Hepatocyte (in vitro differentiated cells): ENCODE results near the gene GBX1. TPM values are rescaled to one million over a fixed set of nuclear protein-coding genes. Genes with fewer than 3 reads are reported as not detected.

Experiments used
- DNase-seq: peaks from one replicate; pipeline ENCODE4 v3.0.0-alpha.2; 2016; ENCODE audit warnings: low spot score
- H2AFZ ChIP-seq: fragments of 200-600 bp; sonication (generic); 2 replicates; pipeline ENCODE4 v1.6.0; 2016; ENCODE audit warnings: antibody characterized with exemption, mild to moderate bottlenecking
- H3K27ac ChIP-seq: fragments of 200-600 bp; sonication (generic); 2 replicates; pipeline ENCODE4 v1.5.1; 2016; ENCODE audit warnings: mild to moderate bottlenecking
- H3K27me3 ChIP-seq: fragments of 200-600 bp; sonication (generic); 2 replicates; pipeline ENCODE4 v1.6.1; 2016
- H3K36me3 ChIP-seq: fragments of 200-600 bp; sonication (generic); replicated peaks from 2 replicates; pipeline ENCODE4 v1.5.1; 2016; ENCODE audit warnings: low read depth; ENCODE audit not compliant: insufficient read depth
- H3K4me1 ChIP-seq: fragments of 200-600 bp; sonication (generic); 2 replicates; pipeline ENCODE4 v1.5.1; 2016; ENCODE audit warnings: mild to moderate bottlenecking, moderate library complexity; ENCODE audit not compliant: insufficient read depth
- H3K4me2 ChIP-seq: fragments of 200-600 bp; sonication (generic); 2 replicates; pipeline ENCODE4 v1.6.0; 2016
- H3K4me3 ChIP-seq: fragments of 200-600 bp; sonication (generic); 2 replicates; pipeline ENCODE4 v1.5.1; 2016; ENCODE audit warnings: mild to moderate bottlenecking
- H3K79me2 ChIP-seq: fragments of 200-600 bp; sonication (generic); 2 replicates; pipeline ENCODE4 v1.6.0; 2017; ENCODE audit warnings: mild to moderate bottlenecking
- H3K9me2 ChIP-seq: fragments of 200-600 bp; sonication (generic); replicated peaks from 2 replicates; pipeline ENCODE4 v1.6.0; 2017; ENCODE audit warnings: mild to moderate bottlenecking; ENCODE audit not compliant: insufficient read depth
- H3K9me3 ChIP-seq: fragments of 200-600 bp; sonication (generic); 2 replicates; pipeline ENCODE4 v1.5.1; 2016; ENCODE audit warnings: low read depth, mild to moderate bottlenecking
- H4K20me1 ChIP-seq: fragments of 200-600 bp; sonication (generic); 2 replicates; pipeline ENCODE4 v1.6.0; 2016; ENCODE audit warnings: mild to moderate bottlenecking; ENCODE audit not compliant: insufficient read depth, poor library complexity, severe bottlenecking
- EZH2 ChIP-seq: fragments of 200-600 bp; sonication (generic); IDR thresholded peaks from 2 replicates; pipeline ENCODE4 v1.6.1; 2016; ENCODE audit warnings: antibody characterized with exemption, mild to moderate bottlenecking, borderline replicate concordance
- EZH2phosphoT487 ChIP-seq: fragments of 200-600 bp; sonication (generic); IDR thresholded peaks from one replicate; pipeline ENCODE4 v1.6.1; 2018; ENCODE audit warnings: antibody characterized with exemption, mild to moderate bottlenecking, low read depth, moderate library complexity; ENCODE audit not compliant: unreplicated experiment, severe bottlenecking
- WGBS: methylation state at CpG from one replicate; pipeline ENCODE4 v1.1.6; 2016; ENCODE audit warnings: low lambda C conversion rate; ENCODE audit errors: missing lambda C conversion rate; 5-methylcytosine and 5-hydroxymethylcytosine counted together
- polyA plus RNA-seq: library from polyadenylated mRNA; unstranded; fragments of >200 nt; fragmentation: Nextera tagmentation; extraction: Ambion mirVana; gene quantifications from 2 replicates; pipeline ENCODE4 v1.2.1, GENCODE V29; 2016
- total RNA-seq: library from RNA; depleted of rRNA; stranded (reverse); fragments of >200 nt; gene quantifications from 2 replicates; pipeline ENCODE4 v1.2.3, GENCODE V29; 2014
- TF ChIP-seq, protein P1 (sequence below): fragments of 200-600 bp; sonication (generic); IDR thresholded peaks from 2 replicates; pipeline ENCODE4 v1.5.1; 2016; ENCODE audit warnings: antibody characterized with exemption, mild to moderate bottlenecking; ENCODE audit not compliant: poor library complexity

Gene GBX1
- total and polyA plus RNA-seq, 2 experiments from 2014 or later = not detected

DNA sequence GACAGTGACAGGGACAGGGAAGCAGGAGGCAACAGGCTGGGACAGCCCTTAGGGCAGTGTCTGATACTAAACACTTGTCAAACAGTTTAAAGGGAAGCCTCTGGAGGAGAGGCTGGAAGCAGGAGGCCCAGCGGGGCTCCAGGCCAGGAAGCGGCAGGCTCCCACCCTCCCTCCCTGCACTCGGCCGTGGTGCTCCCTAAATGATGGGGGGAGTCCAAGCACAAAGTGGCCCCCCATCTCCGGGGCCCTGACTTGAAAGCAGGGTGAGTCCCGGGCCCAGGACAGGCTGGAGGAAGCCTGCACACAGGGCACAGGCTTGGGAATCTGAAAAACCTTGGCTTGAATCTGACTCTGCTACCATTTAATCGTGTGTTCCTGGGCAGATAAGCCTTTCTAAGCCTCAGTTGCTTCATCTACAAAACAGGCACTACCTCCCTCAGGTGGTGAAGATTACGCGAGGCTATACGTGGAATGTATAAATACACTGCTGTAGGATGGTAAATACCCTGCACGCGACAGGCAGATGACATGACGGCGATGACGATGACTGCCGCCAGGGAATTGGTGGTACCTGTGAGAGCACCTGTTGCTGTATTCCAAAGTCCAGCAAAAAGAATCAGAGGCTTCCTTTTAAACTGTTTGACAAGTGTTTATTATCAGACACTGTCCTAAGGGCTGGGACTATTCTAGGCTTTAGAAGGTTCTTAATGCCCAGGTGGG, 34.1 kb downstream of the GBX1 start:
- no peak overlapping the region for H3K4me2 ChIP-seq
- no peaks in the 10 kb centered on the region for H3K9me3 ChIP-seq
- no peak for DNase-seq
- H3K4me3 ChIP-seq = no peak overlapping the region
- no peaks in the 10 kb centered on the region for H3K36me3 ChIP-seq
- no peaks in the 10 kb centered on the region for H4K20me1 ChIP-seq
- H3K27ac ChIP-seq = no peak overlapping the region
- H3K27me3 ChIP-seq = no peaks in the 10 kb centered on the region
- no peaks in the 10 kb centered on the region for H3K79me2 ChIP-seq
- no peak overlapping the region for H2AFZ ChIP-seq
- TF ChIP-seq EZH2 (no peak), EZH2phosphoT487 (no peak)
- TF ChIP-seq, protein P1, sequence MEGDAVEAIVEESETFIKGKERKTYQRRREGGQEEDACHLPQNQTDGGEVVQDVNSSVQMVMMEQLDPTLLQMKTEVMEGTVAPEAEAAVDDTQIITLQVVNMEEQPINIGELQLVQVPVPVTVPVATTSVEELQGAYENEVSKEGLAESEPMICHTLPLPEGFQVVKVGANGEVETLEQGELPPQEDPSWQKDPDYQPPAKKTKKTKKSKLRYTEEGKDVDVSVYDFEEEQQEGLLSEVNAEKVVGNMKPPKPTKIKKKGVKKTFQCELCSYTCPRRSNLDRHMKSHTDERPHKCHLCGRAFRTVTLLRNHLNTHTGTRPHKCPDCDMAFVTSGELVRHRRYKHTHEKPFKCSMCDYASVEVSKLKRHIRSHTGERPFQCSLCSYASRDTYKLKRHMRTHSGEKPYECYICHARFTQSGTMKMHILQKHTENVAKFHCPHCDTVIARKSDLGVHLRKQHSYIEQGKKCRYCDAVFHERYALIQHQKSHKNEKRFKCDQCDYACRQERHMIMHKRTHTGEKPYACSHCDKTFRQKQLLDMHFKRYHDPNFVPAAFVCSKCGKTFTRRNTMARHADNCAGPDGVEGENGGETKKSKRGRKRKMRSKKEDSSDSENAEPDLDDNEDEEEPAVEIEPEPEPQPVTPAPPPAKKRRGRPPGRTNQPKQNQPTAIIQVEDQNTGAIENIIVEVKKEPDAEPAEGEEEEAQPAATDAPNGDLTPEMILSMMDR = no peak
- WGBS = 93% methylated on average over 15 of the region's 16 CpGs
- no peaks in the 10 kb centered on the region for H3K9me2 ChIP-seq
- H3K4me1 ChIP-seq = no peaks in the 10 kb centered on the region

DNA sequence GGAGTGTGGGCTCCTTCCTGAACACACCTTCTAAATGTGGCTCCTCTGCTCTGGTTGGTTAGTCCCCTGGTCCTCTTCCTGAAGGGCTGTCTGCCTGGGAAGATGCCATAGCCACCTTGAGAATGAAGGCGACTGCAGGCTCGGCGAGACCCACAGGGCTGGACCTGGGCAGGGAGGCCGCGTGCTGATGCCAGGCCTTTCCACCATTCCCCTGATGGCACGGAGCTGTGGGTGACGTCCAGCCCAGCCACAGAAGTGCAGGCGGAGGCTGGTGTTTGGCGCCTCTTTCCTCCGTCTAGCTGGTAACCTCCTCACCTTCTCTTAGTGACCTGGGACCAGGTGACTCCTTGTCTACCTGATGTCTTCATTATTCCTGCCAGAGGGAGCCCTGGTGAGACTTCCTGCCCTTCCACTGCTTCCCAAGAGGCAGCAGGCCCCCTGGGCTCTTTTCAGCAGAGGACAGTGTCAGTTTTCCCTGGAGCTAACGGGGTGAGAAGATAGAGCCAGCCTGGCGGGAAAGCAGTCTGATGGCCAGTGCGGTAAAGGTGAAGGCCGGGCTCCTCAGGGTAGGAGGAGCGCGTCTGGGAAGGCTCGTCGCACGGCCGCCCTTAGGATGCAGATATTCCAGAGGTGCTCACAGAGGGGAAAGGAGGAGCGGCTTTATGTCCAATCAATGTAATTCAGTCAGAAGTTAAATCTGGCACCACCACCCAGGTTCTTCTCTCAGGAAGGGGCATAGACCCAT, 34.9 kb downstream of the GBX1 start:
- Histone ChIP-seq H3K4me3 (no peak overlapping the region), H2AFZ (no peak overlapping the region), H3K79me2 (no peaks in the 10 kb centered on the region), H3K4me1 (no peaks in the 10 kb centered on the region), H3K27me3 (no peaks in the 10 kb centered on the region), H3K36me3 (no peaks in the 10 kb centered on the region), H3K27ac (no peak overlapping the region), H3K9me2 (no peaks in the 10 kb centered on the region), H3K9me3 (no peaks in the 10 kb centered on the region), H4K20me1 (no peaks in the 10 kb centered on the region), H3K4me2 (no peak overlapping the region)
- TF ChIP-seq, protein P1 = no peak
- TF ChIP-seq EZH2phosphoT487 (no peak), EZH2 (no peak)
- WGBS = 97% methylated on average over 21 of the region's 21 CpGs
- DNase-seq = no peak

DNA sequence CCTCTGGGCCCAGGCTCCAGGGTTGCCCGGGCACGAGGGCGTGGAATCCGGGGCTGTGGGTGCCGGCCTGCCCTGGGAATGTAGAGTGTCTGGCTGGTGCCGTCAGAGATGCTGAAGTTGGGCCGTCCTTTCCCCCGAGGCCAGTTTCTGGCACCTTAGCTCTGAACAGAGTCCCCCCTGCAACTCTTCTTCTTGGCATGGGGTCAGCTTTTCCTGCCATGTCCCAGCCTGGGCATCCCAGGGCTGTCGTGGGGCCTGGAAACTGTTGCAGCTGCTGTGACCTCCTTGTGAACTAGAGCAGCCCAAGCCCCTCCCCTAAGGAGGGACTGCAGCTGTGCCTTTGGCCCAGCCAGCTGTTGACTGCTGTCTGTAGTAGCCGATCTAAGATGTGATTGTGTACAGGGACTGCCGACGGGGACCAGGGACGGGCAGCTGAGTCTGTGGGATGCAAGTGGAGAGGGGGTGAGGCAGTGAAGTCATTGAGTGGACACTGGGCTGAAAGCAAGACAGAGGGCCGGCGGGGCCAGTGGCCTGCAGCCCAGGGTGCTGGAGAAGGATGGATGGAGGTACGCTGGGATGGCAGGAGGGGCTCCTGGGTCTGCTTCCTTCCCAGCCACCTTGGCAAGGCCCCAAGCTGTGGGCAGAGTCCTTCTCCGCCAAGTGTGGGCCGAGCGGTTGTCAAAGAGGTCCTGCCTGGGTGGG, 35.8 kb downstream of the GBX1 start:
- Histone ChIP-seq H3K27ac (no peak overlapping the region), H3K4me1 (no peaks in the 10 kb centered on the region), H3K27me3 (no peaks in the 10 kb centered on the region), H3K79me2 (no peaks in the 10 kb centered on the region), H3K36me3 (no peaks in the 10 kb centered on the region), H3K4me2 (no peak overlapping the region), H4K20me1 (peaks cover 6% of the 10 kb centered on the region), H3K9me3 (no peaks in the 10 kb centered on the region), H3K9me2 (no peaks in the 10 kb centered on the region), H2AFZ (no peak overlapping the region), H3K4me3 (no peak overlapping the region)
- TF ChIP-seq, protein P1 = no peak
- no peak for TF ChIP-seq EZH2
- no peak for TF ChIP-seq EZH2phosphoT487
- 88% methylated on average over 19 of the region's 19 CpGs for WGBS
- DNase-seq = no peak
